ENCODE results near the gene GYG1.

DNA sequence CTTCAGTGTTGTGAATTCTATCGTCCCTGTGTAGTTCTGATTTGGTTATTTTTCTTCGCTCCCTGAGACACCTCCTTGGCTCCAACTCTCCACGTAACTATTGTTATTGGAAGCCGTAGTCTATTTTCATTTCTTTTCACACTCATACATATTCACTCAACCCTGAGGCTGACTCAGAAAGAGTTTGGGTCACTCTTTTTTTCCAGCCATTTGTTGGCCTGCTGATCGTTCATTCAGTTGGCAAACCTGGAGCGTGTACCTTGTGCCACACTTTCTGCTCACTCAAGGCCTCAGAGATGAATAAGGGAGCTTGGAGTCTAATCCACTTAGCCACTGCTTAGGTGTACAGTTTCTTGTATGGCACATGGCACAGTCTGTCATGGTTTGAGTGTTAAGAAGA, 22.4 kb downstream of the GYG1 start:
- no peak for TF ChIP-seq CTCF (IDR thresholded peaks at IDR 0.05)
- no peak for TF ChIP-seq POLR2A (IDR thresholded peaks at IDR 0.05)
